Ammon's horn (tissue), 1 donor: ENCODE measurements around the gene MEF2A.

ENCODE experiments used
- DNase-seq: peaks from one replicate; pipeline ENCODE4 v3.0.0-alpha.2; 2016; ENCODE audit warnings: low spot score

MEF2A gene

DNA sequence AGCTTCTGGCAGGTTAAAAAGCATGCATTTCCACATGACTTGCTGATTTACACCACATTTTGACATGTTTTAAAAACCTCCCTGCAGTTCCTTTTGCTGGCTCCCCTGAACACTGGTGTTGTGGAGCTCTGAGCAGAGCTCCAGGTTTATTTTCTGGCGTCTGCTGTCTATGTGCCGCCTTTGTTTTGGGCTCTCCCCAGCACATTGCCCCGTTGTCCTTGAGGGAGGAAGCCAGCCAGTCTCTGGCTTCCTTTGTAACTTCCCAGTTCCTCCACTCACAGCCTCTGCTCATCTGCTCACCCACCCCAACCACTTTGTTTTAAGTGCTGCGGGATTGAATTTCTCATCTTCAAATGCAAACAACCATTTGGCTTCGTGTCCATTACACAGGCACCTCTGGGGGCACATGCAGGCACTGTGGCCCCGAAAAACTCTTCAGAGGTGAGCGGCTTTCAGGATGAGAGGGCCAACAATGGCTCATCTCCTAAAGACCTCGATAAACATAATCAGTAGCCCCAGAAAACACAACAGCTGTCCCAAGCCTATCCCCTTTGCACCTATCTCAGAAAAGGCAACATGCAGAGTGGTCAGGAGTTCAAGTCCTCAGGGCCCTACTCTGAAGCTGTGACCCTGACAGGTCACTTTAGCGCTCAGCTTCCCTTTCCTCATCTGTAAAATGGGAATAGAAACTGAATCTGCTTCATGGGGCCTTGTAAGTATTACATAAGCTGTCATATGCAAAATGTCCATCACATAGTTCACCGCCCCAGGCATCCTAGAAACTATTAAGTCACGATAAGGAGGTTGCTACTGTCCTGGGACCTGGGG lies 1.3 kb upstream of the MEF2A start:
- peak; percentile 67 for DNase-seq

DNA sequence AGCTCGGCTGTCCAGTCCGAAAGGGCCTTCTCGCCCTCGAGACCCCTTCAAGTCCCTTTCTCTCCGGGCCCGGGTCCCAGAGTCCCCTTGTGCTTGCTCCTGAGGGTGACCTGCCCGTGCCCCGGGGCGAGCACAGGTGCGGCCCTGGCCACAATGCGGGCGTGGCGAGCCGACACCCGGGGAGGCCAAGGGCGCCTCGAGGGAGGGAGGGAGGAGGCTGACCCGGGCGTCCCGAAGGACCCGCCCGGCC lies 810 bp upstream of the MEF2A start:
- no peak for DNase-seq

DNA sequence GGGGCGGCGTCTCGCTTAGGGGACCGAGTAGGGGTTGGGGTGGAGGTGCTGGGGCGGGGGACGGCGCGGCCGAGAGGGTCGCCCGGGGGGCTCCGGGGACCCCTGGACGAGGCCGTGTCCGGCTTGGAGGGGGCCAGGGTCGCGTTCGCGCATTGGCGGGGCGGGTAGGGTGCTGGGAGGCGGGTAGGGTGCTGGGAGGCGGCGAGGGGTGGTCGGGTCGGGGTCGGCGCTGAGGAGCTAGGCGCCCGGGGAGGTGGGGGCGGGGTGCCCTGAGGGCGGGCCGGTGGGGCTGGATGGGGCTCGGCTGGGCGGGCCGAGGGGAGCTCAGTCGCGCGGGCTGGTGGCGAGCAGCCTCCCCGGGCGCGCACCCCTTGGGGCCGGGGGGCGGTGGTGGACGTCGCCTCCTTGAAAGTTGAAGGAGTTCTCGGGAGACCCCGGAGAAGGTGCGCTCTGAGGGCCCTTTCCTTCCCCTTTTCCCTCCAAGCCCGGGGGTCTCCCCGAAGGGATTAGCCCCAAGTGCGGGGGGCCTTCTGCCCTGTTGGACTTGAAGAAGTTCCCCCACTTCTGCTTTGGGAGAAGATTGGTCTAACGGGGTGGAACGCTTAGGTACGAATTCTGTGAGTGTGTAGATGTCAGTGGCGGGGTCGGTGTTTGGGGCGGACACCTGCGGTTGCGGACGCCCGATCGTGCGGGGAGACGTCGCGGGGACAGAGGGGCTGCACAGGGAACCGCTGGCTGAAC lies 543 bp downstream of the MEF2A start:
- peak; percentile 10 for DNase-seq

DNA sequence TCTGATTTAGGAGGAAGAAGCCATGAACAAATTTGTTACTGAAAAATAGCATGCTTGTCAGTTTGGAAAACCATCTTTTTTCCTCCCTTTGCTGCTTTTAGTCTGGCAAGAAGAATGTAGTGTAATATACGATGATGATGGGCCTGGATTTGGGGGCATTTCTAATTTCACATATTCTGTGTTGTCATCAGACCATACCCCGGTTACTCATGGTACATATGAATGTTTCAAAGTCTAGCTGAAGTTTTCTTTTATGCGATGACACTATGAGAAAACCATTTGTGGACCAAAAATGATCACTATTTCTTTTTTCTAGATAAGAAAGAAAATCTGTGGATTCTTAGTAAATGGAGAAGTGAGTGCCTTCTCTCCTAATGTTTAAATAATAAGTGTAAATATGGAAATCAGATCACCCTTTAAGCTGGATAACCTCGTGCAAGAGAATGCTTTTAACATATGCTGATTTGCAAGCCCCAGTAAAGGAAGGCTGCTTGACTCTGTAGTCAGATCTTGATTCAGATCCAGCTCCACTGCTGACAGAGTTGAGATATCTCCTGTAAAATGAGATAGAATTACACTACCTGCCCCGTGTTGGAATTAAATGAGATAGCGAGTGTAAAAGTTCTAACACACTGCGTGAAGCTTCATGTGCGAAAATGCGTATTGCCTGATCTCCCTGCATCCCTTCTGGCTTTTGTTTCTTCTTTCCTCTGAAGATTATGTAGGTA lies 3.0 kb downstream of the MEF2A start:
- DNase-seq, result no peak

DNA sequence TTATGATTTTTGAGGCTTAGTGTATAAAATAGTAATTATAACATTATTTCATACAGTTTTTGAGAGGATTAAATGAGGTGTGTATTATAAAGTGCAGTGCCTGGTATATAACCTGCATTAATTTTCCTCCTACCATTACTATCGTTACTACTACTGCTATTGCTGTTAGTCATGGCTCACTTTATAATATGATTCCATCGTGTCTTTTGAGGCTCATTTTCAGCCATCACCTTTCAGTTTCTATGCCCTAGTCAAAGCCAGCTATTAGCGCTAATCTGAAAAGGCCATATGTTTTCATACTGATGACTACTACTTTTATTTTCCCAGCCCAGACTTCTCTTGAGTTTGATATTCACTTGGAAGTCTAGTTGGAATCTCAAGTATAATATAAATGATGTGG lies 5.5 kb downstream of the MEF2A start:
- no peak for DNase-seq

DNA sequence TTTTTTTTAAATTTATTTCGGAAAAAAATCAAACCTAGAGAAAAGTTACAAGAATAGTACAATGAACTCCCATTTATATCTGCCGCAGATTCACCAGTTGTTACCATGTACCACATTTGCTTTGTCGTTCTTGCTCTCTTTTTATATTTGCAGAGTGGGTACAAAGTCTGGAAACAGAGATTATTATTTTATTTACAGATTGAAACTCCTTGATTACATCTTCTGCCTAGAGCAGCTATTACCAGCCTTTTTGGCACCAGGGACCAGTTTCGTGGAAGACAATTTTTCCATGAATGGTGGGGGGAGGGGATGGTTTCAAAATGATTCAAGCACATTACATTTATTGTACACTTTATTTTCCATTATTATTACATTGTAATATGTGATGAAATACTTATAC lies 8.3 kb downstream of the MEF2A start:
- no peak for DNase-seq

DNA sequence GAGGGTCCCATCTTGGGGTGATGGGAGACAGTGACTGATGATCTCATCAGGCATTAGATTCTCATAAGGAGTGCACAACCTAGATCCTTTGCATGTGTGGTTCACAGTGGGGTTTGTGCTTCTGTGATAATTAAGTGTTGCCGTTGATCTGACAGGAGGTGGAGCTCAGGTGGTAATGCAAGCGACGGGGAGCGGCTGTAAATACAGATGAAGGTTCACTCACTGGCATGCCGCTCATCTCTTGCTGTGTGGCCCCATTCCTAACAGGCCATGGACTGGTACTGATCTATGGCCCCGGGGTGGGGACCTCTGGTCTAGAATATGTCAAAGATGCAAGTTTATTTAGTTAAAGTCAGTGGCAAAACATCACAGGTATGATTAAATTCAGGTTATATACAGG lies 8.7 kb downstream of the MEF2A start:
- DNase-seq, result no peak

DNA sequence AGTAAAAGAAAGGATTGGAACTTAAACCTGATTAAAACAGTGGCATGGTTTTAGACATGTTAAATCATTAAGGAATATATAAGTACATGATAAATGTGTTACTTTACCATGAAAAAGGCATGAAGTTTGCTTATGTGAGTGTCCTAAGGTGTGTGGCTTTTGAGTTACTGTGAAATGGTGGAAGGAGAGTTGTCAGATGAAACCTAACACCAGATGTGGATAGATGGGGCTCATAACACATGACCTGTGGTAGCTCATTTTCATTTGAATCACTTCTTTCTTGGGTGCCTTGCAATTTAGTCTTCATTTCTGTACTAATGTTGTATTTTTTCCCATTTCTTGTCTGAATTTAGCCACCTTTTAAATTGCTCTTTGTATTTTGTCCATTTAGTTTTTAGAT lies 13.0 kb downstream of the MEF2A start:
- no peak for DNase-seq

DNA sequence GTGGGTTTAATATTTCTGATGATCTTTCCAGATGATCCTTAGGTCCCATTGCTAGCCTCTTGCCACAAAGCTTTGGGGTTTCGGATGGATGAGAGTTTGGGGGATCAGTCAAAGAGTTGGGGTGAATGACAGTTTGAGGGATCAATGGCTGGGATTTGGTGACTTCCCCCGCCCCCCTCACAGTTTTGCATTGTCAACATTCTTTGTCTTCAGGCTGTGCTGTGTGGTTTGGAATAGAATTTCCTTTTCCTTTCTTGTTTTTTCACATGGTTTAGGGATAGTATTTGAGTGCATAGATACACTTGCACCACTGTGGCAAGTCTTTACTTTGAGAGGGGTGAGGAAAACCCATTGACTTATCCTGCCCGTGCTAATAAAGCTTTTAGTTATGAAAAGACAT lies 14.3 kb downstream of the MEF2A start:
- no peak for DNase-seq

DNA sequence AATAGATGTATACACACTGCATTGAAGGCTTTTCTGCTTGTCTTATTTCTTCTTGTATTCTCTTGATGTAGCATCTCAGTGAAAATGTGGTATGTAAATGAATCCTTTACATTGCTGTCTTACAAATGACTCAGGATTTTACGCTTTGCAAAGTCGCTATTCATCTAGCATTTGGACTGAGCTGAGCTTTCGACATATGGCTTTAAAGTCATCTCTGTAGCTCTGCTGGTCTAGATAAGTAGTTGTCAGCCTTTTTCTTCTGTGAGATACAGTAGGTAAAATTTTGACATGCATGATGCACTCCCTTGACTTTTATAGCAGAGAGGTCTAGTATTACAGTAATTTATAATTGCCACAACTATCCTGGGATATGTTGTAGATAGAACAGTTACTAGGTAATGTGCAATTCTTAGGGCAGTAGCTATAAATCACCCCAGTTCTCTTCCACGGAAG lies 16.8 kb downstream of the MEF2A start:
- DNase-seq, result no peak

DNA sequence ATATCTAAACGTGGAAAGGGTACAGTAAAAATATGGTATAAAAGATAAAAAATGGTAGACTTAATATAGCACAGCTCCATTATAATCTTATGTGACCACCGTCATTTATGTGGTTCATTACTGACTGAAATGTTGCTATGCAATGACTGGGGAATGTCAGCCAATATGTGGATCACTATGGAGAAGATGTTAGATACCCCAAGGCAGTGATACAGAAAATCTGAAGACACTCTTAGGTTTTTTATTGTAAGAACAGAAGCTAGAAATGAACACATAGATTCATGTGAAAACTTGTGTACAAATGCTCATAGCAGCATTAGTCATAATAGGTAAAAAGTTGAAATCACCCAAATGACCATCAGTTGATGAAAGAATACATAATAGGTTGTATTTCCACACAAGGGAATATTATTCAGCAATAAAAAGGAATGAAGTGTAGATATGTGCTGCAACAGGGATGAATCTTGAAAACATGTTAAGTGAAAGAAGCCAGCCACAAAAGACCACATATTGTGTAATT lies 18.4 kb downstream of the MEF2A start:
- no peak for DNase-seq

DNA sequence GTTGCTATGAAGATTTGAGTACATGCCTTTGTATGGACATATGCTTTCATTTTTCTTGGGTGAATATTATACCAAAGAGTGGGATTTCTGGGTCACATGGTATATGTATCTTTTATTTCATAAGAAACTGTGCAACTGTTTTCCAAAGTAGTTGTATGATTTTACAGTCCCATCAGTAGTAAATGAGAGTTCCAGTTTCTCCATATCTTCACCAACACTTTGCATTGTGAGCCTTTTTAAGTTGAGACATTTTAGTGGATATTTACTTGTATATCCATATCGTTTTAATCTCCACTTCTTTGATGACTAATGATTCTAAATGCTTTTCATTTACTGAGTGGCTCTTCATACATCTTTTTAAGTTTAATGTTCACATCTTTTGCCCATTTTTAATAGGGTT lies 20.3 kb downstream of the MEF2A start:
- no peak for DNase-seq

DNA sequence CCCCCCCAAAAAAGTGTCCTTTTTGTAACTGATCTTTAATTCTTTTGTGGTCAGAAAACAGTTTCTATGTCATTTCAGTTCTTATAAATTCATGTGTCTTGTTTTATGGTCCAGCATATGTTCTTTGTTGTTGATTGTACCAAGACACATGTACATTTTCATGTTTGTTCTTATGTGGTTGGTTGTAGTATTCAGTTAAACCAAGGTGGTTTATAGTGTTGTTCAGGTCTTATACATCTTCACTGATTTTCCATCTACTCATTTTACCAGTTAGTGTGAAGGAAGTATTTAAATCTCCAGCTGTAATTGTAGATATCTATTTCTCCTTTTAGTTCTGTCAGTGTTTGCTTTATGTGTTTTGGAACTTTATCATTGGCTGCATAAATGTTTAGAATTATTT lies 24.0 kb downstream of the MEF2A start:
- DNase-seq, result no peak

DNA sequence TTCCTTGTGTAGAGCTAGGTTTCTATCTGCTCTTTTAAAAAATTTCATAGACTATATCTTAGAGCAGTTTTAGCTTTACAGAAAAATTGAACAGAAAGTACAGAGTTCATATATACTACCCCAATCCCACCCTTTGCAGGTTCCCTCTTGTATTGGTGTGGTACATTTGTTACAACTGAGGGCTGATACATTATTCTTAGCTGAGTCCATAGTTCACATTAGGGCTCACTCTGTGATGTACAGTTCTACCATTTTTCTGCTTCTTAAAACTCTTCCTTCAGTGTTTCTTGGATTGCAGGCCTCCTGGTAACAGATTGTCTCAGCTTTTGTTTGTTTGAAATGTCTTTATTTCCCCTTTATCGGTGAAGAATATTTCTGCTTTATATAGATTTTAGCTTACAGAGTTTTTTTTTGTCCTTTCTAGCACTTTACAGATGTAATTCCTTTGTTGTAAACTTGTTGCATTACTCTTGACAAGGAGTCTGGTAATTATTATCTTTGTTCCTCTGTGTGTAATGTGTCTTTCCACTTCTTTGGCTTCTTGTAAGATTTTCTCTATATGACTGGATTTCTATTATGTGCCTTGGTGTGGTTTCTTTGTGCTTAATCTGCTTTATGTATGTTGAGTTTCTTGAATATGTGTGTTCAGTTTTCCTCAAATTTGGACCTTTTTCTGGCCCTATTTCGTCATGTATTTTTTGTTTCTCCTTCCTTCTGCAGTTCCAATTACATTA lies 25.3 kb downstream of the MEF2A start:
- DNase-seq, result no peak

DNA sequence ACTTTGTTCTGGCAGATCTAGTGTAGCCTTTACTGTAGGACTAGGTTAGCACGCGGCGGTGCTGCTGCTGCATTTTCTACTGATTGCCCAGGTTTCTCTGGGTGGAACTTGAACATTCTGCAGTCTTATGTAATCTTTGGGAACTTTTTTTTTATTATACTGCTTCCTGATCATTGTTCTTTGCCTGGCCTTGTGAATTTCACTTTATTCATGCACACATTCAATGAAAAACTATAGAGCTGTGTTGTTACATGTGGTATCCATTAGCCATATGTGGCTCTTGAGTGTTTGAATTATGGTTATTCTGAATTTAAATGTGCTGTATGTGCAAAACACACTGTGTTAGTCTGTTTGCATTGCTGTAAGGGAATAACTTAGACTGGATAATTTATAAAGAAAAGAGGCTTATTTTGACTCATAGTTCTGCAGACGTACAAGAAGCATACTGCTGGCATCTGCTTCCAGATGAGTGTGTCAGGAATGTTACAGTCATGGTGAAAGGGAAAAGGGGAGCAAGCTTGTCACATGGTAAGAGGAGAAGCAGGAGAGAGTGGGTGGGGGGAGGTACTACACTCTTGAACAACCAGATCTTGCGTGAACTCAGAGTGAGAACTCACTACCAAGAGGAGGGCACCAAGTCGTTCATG lies 26.5 kb downstream of the MEF2A start:
- no peak for DNase-seq

DNA sequence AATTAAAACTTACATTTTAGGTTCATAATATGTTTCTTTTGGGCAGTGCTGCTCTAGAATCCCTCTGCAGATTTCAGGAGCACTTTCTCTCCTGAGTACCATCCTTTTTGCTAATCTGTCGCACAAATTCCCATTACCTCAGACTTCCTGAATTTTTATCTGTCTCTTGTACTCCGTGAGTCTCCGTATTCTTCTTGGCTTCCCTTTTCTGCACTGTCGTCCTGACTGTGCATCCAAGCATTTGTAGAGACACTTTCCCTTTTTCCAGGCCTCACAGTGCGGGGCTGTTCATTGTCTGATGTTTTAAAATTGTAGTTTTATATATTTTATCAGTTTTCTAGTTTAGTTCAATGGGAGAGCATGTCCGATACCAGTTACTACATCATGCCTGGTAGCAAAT lies 27.3 kb downstream of the MEF2A start:
- no peak for DNase-seq

DNA sequence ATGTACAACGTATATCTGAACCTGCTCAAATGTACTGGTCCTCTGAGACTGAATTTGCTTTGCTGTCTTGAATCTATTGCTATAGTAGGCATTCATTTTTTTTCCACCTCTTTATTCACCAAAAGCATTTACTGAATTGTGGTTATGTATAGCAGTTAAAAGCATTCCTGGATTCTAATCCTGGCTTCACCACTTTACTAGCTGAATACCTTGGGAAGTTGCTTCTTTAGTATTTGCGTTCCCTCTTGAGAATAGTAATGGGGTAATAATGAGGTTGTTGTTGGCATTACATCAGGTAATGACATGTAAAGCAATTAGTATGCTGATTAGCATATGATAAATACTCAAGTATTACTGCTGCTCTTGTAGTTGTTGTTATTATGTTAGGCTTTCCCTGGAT lies 29.1 kb downstream of the MEF2A start:
- no peak for DNase-seq

DNA sequence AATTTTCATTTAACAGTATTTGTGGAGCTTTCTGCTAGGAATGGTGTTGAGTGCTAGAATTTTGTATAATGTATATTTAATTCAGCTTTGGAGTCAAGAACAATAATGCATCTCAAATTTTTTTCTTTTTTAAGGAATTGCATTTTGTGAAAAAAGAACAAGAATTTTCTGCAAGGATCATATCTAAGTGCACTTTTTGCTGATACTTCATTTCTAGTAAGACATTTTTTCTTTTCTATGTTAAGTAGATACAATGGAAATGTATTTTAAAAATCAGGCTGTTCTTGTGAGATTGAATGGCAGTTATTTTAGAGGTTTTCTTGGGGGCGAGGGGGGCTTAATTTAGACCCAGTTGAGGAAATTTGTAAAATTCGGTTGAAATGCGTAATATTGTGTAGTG lies 32.5 kb downstream of the MEF2A start:
- no peak for DNase-seq

DNA sequence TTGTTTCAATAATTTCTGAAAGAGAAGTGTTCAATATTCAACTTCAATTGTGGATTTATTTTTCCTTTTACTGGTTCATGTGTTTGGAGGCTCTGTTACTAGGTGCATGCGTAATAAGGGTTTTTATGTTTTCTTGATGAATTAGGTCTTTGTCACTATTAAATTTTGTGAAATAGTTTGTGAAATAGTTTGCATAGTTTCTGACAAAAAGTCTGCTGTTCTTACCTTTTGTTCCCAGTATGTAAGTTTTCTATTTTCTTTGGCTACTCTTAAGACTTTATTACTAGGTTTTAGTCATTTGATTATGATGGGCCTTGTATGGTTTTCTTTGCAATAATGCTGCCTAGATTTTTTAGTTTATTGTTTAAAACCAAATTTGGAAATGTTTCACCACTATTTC lies 38.0 kb downstream of the MEF2A start:
- no peak for DNase-seq

DNA sequence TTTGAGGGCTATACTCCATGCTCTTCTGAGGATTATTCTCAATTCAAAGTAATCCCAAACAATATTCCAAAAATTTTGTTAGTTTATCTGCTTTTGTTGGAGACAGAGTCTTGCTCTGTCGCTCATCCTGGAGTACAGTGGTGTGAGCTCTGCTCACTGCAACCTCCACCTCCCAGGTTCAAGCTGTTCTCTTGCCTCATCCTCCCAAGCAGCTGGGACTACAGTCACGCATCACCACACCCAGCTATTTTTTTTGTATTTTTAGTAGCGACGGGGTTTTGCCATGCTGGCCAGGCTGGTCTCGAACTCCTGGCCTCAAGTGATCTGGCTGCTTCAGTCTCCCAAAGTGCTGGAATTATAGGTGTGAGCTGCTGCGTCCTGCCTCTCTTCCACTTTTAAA lies 39.1 kb downstream of the MEF2A start:
- DNase-seq, result no peak

DNA sequence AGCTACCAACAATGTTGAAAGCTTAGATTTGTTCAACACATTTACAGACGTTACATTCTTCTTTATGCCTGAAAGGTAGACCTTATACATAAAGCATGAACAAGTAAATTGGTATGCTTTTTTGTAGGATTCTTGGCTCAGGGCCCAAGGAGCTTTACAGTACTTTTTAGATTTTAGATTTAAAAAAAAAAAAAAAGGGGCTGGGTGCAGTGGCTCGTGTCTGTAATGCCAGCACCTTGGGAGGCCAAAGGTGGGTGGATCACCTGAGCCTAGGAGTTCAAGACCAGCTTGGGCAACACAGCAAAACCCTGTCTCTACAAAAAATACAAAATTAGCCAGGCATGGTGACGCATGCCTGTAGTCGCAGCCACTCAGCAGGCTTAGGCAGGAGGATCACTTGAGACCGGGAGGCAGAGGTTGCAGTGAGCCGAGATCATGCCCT lies 39.7 kb downstream of the MEF2A start:
- DNase-seq, result no peak

DNA sequence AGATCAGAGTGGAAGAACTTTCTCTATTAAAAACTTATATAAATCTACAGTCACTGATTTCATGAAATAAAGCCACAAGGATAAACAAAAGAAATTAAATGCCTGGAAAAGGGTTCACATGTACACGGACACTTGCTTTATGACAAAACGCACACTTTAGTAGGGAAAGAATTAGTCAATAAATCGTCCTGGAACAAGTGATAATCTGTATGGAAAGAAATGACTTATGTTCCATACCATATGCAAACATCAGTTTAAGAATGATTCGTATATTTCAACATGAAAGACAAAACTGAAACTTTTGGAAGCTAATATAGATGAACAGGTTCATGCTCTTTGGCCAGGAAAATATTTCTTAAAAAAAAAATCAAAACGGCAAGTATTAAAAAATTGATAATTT lies 40.2 kb downstream of the MEF2A start:
- DNase-seq, result no peak
